Osteoblast (primary cell): ENCODE data around the gene REXO1. TPM values are rescaled to one million over a fixed set of nuclear protein-coding genes. Genes with fewer than 3 reads are reported as not detected.
A peak's percentile ranks its signal among the peaks of the same experiment; 100 is the strongest.

ENCODE experiments used
- DNase-seq: peaks from one replicate; pipeline ENCODE4 v3.0.0; 2011; ENCODE audit warnings: low spot score, mixed read lengths; ENCODE audit not compliant: insufficient read length; ENCODE audit errors: missing footprints
- H2AFZ ChIP-seq: 2 replicates; pipeline ENCODE4 v1.6.0; 2011; ENCODE audit warnings: mild to moderate bottlenecking, low read length
- H3K27ac ChIP-seq: 2 replicates; pipeline ENCODE4 v1.5.1; 2011; ENCODE audit warnings: mild to moderate bottlenecking, low read depth, low read length, moderate library complexity
- H3K27me3 ChIP-seq: 2 replicates; pipeline ENCODE4 v1.6.0; 2012; ENCODE audit warnings: mild to moderate bottlenecking, control low read depth, inconsistent platforms, low read length, moderate library complexity; ENCODE audit not compliant: insufficient read depth
- H3K36me3 ChIP-seq: 2 replicates; pipeline ENCODE4 v1.5.1; 2011; ENCODE audit warnings: mild to moderate bottlenecking, low read length, control low read depth, moderate library complexity; ENCODE audit not compliant: insufficient read depth
- H3K4me1 ChIP-seq: 2 replicates; pipeline ENCODE4 v1.5.1; 2011; ENCODE audit warnings: mild to moderate bottlenecking, low read length, control low read depth, moderate library complexity; ENCODE audit not compliant: insufficient read depth
- H3K4me2 ChIP-seq: 2 replicates; pipeline ENCODE4 v1.6.0; 2011; ENCODE audit warnings: mild to moderate bottlenecking, low read length; ENCODE audit not compliant: insufficient read depth
- H3K4me3 ChIP-seq: fragments of 200-600 bp; sonication (generic); 3 replicates; pipeline ENCODE4 v1.5.1; 2012; ENCODE audit warnings: mild to moderate bottlenecking, low read length, inconsistent platforms; ENCODE audit not compliant: insufficient read depth
- H3K79me2 ChIP-seq: 2 replicates; pipeline ENCODE4 v1.6.0; 2012; ENCODE audit warnings: mild to moderate bottlenecking, low read length, control low read depth, inconsistent platforms; ENCODE audit not compliant: insufficient read depth
- H3K9me3 ChIP-seq: 2 replicates; pipeline ENCODE4 v1.5.1; 2011; ENCODE audit warnings: low read depth, low read length, control low read depth
- H4K20me1 ChIP-seq: 2 replicates; pipeline ENCODE4 v1.6.0; 2012; ENCODE audit warnings: mild to moderate bottlenecking, low read length, control low read depth; ENCODE audit not compliant: insufficient read depth
- CTCF ChIP-seq: IDR thresholded peaks from 2 replicates; pipeline ENCODE4 v1.5.1; 2011; ENCODE audit warnings: mild to moderate bottlenecking, low read depth, low read length, moderate library complexity; ENCODE audit errors: extremely low read depth
- total RNA-seq: library from RNA; depleted of rRNA; stranded (reverse); fragments of >200 nt; gene quantifications from 2 replicates; pipeline ENCODE4 v1.2.3, GENCODE V29; 2012

The REXO1 gene
- total RNA-seq, 1 donor = 9.4 TPM

- Histone ChIP-seq H2AFZ (peak overlapping the region; percentile 80), H3K4me3 (peak overlapping the region; percentile 87), H3K9me3 (no peaks in the 10 kb centered on the region), H3K27me3 (no peaks in the 10 kb centered on the region), H3K79me2 (peaks cover 40% of the 10 kb centered on the region), H3K4me1 (peaks cover 19% of the 10 kb centered on the region), H4K20me1 (peaks cover 26% of the 10 kb centered on the region), H3K27ac (peak overlapping the region; percentile 72), H3K4me2 (peak overlapping the region; percentile 87), H3K36me3 (no peaks in the 10 kb centered on the region)
- peak; percentile 99 for DNase-seq
- peak; percentile 57 for TF ChIP-seq CTCF
Observed at GRCh38 chr19:1864480-1865171, 16.3 kb upstream of the REXO1 start.

- Histone ChIP-seq H3K4me1 (peaks cover 19% of the 10 kb centered on the region), H4K20me1 (peaks cover 33% of the 10 kb centered on the region), H3K9me3 (no peaks in the 10 kb centered on the region), H3K27me3 (no peaks in the 10 kb centered on the region), H3K4me3 (peak overlapping the region; percentile 89), H3K79me2 (peaks cover 48% of the 10 kb centered on the region), H2AFZ (peak overlapping the region; percentile 80), H3K4me2 (peak overlapping the region; percentile 87), H3K27ac (peak overlapping the region; percentile 72), H3K36me3 (no peaks in the 10 kb centered on the region)
- DNase-seq = peak; percentile 100
- no peak for TF ChIP-seq CTCF
Observed at GRCh38 chr19:1863638-1864479, 15.6 kb upstream of the REXO1 start.

- Histone ChIP-seq H3K9me3 (no peaks in the 10 kb centered on the region), H3K4me1 (peaks cover 19% of the 10 kb centered on the region), H3K27me3 (no peaks in the 10 kb centered on the region), H4K20me1 (peaks cover 39% of the 10 kb centered on the region), H3K36me3 (no peaks in the 10 kb centered on the region), H3K4me2 (peak within 1 kb of the TSS; percentile 87), H3K4me3 (peak within 1 kb of the TSS; percentile 89), H3K27ac (peak within 1 kb of the TSS; percentile 72), H2AFZ (peak within 1 kb of the TSS; percentile 80), H3K79me2 (peaks cover 54% of the 10 kb centered on the region)
- DNase-seq = no peak
- TF ChIP-seq CTCF = no peak
Observed at GRCh38 chr19:1863328-1863637, 15.0 kb upstream of the REXO1 start, which contains the start of gene KLF16. Gene KLF16 (minus strand): TSS chr19:1863579. CDS start chr19:1863497, 82 bp downstream.
